Renal cortex interstitium (tissue), 15 donors: ENCODE results near the gene NAGK. TPM values are rescaled to one million over a fixed set of nuclear protein-coding genes. Genes with fewer than 3 reads are reported as not detected.
"Not testable (repeated sequence)": the region's sequence is repeated elsewhere in the genome, so short reads cannot be mapped to it uniquely, and the experiment has no call there.

ENCODE experiments used
- DNase-seq, 11 donors: peaks; one replicate each; pipeline ENCODE4 v3.0.0-alpha.2; 2013; ENCODE audit warnings: low read depth in 9 of 11, low spot score in 4 of 11; ENCODE audit errors: extremely low read depth in 1 of 11
- long read RNA-seq, 16 experiments: transcript quantifications; one replicate each; lab custom pipeline, GENCODE V29; 2026
- polyA plus RNA-seq, 3 donors: library from polyadenylated mRNA; unstranded; fragments of 120-200 nt; gene quantifications; one replicate each; pipeline ENCODE4 v1.2.1, GENCODE V29; 2013; ENCODE audit not compliant: insufficient read length in 3 of 3

Gene NAGK
- polyA plus RNA-seq = 100 to 1,000 TPM in 1 of 3 donors, 10 to 100 TPM in 2; 75.4 to 113 (median 94.7) TPM
- long read RNA-seq, donor 1, full-length matches to known transcripts = 22 of 22 reads
- long read RNA-seq, donor 1, partial matches to known transcripts = 0 of 22 reads
- long read RNA-seq, donor 1, other reads (novel, unspliced or antisense) = 0 of 22 reads
- long read RNA-seq, donor 2, transcript NAGK-229 (10 exons, 1,801 nt) = major isoform, 13 of 23 reads
- long read RNA-seq, donor 2, partial matches to known transcripts = 0 of 23 reads
- long read RNA-seq, donor 2, other reads (novel, unspliced or antisense) = 0 of 23 reads
- long read RNA-seq, donor 3, full-length matches to known transcripts = 58 of 76 reads
- long read RNA-seq, donor 3, partial matches to known transcripts = 18 of 76 reads
- long read RNA-seq, donor 3, other reads (novel, unspliced or antisense) = 0 of 76 reads
- long read RNA-seq, donor 4, transcript NAGK-219 (3 exons, 2,483 nt) = minor isoform, 13 of 66 reads
- long read RNA-seq, donor 4, transcript NAGK-229 (10 exons, 1,801 nt) = minor isoform, 11 of 66 reads
- long read RNA-seq, donor 4, transcript NAGK-222 (2 exons, 424 nt) = minor isoform, 6 of 66 reads
- long read RNA-seq, donor 4, transcript NAGK-211 (4 exons, 441 nt) = major isoform, 15 of 66 reads
- long read RNA-seq, donor 4, partial matches to known transcripts = 16 of 66 reads
- long read RNA-seq, donor 4, other reads (novel, unspliced or antisense) = 0 of 66 reads
- long read RNA-seq, donor 5 = 0 reads
- long read RNA-seq, donor 6, full-length matches to known transcripts = 46 of 64 reads
- long read RNA-seq, donor 6, partial matches to known transcripts = 18 of 64 reads
- long read RNA-seq, donor 6, other reads (novel, unspliced or antisense) = 0 of 64 reads
- long read RNA-seq, donor 7, full-length matches to known transcripts = 56 of 66 reads
- long read RNA-seq, donor 7, partial matches to known transcripts = 10 of 66 reads
- long read RNA-seq, donor 7, other reads (novel, unspliced or antisense) = 0 of 66 reads
- long read RNA-seq, donor 8, transcript NAGK-229 (10 exons, 1,801 nt) = major isoform, 19 of 74 reads
- long read RNA-seq, donor 8, transcript NAGK-219 (3 exons, 2,483 nt) = minor isoform, 6 of 74 reads
- long read RNA-seq, donor 8, transcript NAGK-211 (4 exons, 441 nt) = minor isoform, 11 of 74 reads
- long read RNA-seq, donor 8, transcript NAGK-222 (2 exons, 424 nt) = minor isoform, 13 of 74 reads
- long read RNA-seq, donor 8, partial matches to known transcripts = 22 of 74 reads
- long read RNA-seq, donor 8, other reads (novel, unspliced or antisense) = 0 of 74 reads
- long read RNA-seq, donor 9, transcript NAGK-211 (4 exons, 441 nt) = minor isoform, 13 of 67 reads
- long read RNA-seq, donor 9, transcript NAGK-219 (3 exons, 2,483 nt) = minor isoform, 8 of 67 reads
- long read RNA-seq, donor 9, transcript NAGK-222 (2 exons, 424 nt) = minor isoform, 6 of 67 reads
- long read RNA-seq, donor 9, transcript NAGK-229 (10 exons, 1,801 nt) = major isoform, 19 of 67 reads
- long read RNA-seq, donor 9, partial matches to known transcripts = 15 of 67 reads
- long read RNA-seq, donor 9, other reads (novel, unspliced or antisense) = 0 of 67 reads
- long read RNA-seq, donor 10, transcript NAGK-222 (2 exons, 424 nt) = minor isoform, 10 of 61 reads
- long read RNA-seq, donor 10, transcript NAGK-229 (10 exons, 1,801 nt) = major isoform, 11 of 61 reads
- long read RNA-seq, donor 10, transcript NAGK-211 (4 exons, 441 nt) = minor isoform, 10 of 61 reads
- long read RNA-seq, donor 10, transcript NAGK-219 (3 exons, 2,483 nt) = minor isoform, 8 of 61 reads
- long read RNA-seq, donor 10, partial matches to known transcripts = 20 of 61 reads
- long read RNA-seq, donor 10, other reads (novel, unspliced or antisense) = 0 of 61 reads
- long read RNA-seq, donor 11, full-length matches to known transcripts = 31 of 41 reads
- long read RNA-seq, donor 11, partial matches to known transcripts = 10 of 41 reads
- long read RNA-seq, donor 11, other reads (novel, unspliced or antisense) = 0 of 41 reads
- long read RNA-seq, donor 12, transcript NAGK-229 (10 exons, 1,801 nt) = major isoform, 6 of 21 reads
- long read RNA-seq, donor 12, partial matches to known transcripts = 6 of 21 reads
- long read RNA-seq, donor 12, other reads (novel, unspliced or antisense) = 0 of 21 reads
- long read RNA-seq, donor 13, full-length matches to known transcripts = 33 of 45 reads
- long read RNA-seq, donor 13, partial matches to known transcripts = 12 of 45 reads
- long read RNA-seq, donor 13, other reads (novel, unspliced or antisense) = 0 of 45 reads
- long read RNA-seq, donor 14, transcript NAGK-229 (10 exons, 1,801 nt) = major isoform, 21 of 46 reads
- long read RNA-seq, donor 14, transcript NAGK-222 (2 exons, 424 nt) = minor isoform, 5 of 46 reads
- long read RNA-seq, donor 14, partial matches to known transcripts = 9 of 46 reads
- long read RNA-seq, donor 14, other reads (novel, unspliced or antisense) = 0 of 46 reads
- long read RNA-seq, donor 15, transcript NAGK-222 (2 exons, 424 nt) = minor isoform, 5 of 28 reads
- long read RNA-seq, donor 15, transcript NAGK-211 (4 exons, 441 nt) = major isoform, 6 of 28 reads
- long read RNA-seq, donor 15, partial matches to known transcripts = 6 of 28 reads
- long read RNA-seq, donor 15, other reads (novel, unspliced or antisense) = 0 of 28 reads
- long read RNA-seq, donor 16, transcript NAGK-222 (2 exons, 424 nt) = minor isoform, 19 of 159 reads
- long read RNA-seq, donor 16, transcript NAGK-211 (4 exons, 441 nt) = minor isoform, 27 of 159 reads
- long read RNA-seq, donor 16, transcript NAGK-219 (3 exons, 2,483 nt) = minor isoform, 22 of 159 reads
- long read RNA-seq, donor 16, transcript NAGK-229 (10 exons, 1,801 nt) = major isoform, 59 of 159 reads
- long read RNA-seq, donor 16, partial matches to known transcripts = 17 of 159 reads
- long read RNA-seq, donor 16, other reads (novel, unspliced or antisense) = 0 of 159 reads

GRCh38 chr2:71068218-71069035 lies at the start of gene NAGK:
Gene NAGK, plus strand, starts transcription at chr2:71068648. Its CDS starts 36 bp downstream, at chr2:71068684.
- peak; percentile 83 to 96 (median 93) for DNase-seq

GRCh38 chr2:71019989-71020388 lies 48.5 kb upstream of the NAGK start:
- DNase-seq = not testable (repeated sequence)

GRCh38 chr2:71021394-71021793 lies 47.1 kb upstream of the NAGK start:
- DNase-seq = not testable (repeated sequence)

GRCh38 chr2:71023553-71024243 lies 44.8 kb upstream of the NAGK start:
- DNase-seq = peak in 9 of 11 donors; percentile 7 to 57 (median 31)

GRCh38 chr2:71036296-71036695 lies 32.2 kb upstream of the NAGK start:
- DNase-seq = not testable (repeated sequence)

- DNase-seq = no peak
Measured at GRCh38 chr2:71042287-71042686, 26.2 kb upstream of the NAGK start.

GRCh38 chr2:71043531-71044407 lies 24.7 kb upstream of the NAGK start:
- DNase-seq = no peak

GRCh38 chr2:71045151-71045550 lies 23.3 kb upstream of the NAGK start:
- DNase-seq = no peak

GRCh38 chr2:71045865-71046548 lies 22.4 kb upstream of the NAGK start:
- DNase-seq = no peak

- no peak for DNase-seq
Measured at GRCh38 chr2:71048096-71048495, 20.4 kb upstream of the NAGK start.

- DNase-seq = not testable (repeated sequence)
Measured at GRCh38 chr2:71049704-71050360, 18.6 kb upstream of the NAGK start.

GRCh38 chr2:71055206-71055740 lies 13.2 kb upstream of the NAGK start:
- DNase-seq = not testable (repeated sequence)
